OCI-M2 (cell line): ENCODE data around the gene ZBTB7A.

Experiments used
- DNase-seq: peaks from one replicate; lab custom pipeline; 2025; ENCODE audit not compliant: unreplicated experiment; lab: John Stamatoyannopoulos, UW

The ZBTB7A gene

DNA sequence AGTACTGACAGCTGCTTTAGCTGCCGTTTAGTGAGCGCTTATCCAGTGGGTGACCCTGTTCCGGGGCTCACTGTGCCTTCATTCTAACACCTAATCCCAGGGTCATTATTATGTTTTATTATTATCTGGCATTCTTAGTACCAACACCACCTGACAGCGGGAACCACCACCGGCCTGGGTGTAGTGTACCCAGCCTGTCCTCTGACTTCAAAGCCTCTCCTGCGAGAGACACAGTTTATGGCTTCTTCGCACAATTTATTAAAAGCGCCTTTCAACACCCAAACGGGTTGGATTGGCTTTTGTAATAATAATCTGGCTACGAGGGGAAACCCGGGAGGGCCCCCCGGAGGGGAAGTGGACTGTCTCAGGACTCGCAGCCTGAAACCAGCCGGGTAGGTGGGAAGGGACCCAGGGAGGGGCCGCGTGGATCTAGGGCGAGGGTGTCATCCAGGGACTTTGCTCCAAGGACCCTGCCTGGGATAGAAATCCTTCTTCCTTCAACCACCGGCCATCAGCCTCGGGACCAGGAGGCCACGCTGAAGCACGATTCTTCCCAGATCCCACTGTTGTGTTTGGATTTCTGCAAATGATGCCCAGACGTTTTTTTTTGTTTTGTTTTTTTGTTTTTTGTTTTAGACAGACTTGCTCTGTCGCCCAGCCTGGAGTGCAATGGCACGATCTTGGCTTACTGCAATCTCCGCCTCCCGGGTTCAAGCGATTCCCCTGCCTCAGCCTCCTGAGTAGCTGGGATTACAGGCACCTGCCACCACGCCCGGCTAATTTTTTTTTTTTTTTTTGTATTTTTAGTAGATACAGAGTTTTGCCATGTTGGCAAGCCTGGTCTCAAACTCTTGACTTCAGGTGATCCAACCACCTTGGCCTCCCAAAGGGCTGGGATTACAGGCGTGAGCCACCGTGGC lies 1.6 kb upstream of the ZBTB7A start:
- no peak for DNase-seq

DNA sequence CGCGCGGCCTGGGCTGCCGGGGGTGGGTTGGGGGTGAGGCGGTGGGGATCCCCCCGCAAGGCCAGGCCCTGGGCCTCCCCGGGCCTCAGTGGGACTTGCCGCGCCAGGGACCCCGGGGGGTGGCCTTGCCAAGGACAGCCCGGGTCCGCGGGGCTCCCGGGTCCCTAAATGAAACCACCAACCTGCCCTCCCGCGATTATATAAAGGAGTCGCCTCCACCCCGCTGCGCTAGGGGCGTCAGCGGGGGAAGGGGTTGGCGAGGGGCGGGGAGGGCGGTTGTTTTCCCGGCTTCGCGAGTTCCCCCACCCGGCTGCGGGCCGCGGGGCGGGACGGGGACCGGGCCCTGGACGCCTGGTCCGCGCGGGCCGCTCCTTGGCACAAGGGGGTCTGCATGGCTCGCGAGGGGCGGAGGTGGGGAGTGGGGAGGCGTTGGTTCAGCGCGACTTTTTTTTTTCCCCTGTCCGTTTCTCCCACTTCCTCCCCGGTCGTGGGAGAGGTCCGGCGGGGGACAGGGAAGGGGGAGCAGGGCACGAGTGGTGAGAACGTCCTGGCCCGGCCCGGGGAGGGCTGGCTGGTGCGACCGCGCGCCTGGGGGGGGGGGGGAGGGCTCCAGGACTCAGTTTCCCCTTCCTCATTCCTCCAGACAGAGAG lies 822 bp upstream of the ZBTB7A start:
- no peak for DNase-seq

DNA sequence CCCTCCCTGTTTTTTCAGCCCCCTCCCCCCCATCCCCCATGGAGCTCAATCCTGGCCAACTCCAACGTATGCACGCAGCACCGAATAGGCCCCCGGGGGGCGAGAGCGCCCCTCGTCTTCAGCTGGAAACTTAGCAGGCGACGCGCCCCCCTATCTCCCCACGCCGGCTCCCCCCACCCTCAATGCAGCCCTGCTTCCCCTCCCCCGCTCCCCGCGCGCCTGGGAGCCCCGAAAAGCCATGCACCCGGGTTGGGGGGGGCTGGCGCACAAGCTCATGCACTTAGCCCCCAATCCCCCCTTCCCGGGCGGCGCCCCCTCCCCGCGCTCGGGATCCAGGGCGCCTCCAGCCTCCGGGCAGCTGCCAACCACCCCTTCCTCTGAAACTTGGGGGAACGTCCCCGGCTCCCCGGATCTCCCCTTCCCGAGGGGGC lies 508 bp downstream of the ZBTB7A start:
- DNase-seq = no peak

DNA sequence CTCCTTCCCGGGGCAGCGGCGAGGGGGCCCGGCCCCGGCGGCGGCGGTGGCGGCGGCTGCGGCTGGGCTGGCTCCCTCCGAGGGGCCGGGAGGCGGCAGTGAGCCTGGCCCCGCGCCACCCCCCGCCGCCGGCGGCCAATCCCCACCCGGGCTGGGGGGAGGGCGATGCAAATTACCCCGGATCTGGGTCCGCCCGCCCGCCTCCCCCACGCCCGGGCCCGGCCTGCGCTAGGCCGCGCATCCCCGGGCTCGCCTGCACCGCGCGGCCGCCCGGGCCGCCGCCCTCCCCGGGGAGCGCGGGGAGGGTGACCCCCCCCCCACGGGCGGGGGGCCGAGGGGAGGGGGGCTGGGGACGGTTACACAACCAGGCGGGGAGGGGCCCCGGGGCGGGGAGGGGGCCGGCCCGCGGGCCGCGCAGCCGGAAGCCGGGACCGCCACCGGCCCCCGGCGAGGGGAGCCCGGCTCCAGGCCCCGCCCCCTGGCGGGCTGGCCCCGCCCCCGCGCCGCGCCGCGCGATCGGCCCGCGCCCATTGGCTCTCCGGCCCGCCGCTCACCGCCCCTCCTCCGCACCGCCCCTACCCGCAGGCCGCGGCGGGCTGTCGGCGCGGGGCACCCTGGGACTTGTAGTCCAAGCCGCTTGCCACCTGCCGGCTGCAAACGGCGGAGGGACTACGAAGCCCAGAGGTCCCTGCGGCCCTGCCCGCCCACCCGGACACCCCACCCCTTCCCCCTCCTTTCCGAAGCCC lies 1.1 kb downstream of the ZBTB7A start:
- DNase-seq = no peak

DNA sequence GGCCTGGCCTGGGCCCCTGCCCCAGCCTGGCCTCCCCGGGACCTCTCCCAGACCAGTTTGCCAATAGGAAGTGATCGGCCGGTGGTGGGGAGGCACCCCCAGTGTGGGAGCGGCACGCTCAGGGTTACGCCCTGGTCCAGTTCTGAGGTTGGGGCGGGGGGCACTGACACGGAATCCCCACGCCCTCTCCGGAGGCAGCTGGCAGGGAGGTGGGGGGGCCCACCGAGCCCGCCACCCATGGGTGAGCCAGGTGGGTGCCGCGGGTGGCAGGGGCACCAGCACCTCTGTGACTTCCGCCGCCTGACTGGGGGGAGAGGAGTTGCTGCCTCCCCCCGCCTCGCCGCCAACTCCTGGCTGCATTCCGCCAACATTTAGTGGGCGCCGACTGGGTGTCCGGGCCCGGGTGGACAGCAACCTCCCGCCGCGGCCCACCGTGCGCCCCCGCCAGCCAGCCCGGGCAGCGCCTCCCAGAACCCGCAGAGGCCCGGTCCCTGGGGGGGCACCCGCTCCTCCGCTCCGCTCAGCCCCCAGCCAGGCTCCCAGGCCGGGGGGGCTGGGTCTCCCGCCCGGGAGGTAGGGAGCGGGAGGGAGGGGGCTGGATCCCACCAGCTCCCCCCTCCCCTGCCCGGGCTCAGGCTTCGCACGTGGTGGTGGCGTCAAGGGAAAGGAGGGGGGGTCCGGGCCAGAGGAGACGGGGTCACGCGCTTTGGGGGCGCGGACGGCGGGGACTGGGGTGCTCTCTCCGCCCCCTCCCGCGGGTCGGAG lies 2.0 kb downstream of the ZBTB7A start:
- no peak for DNase-seq

DNA sequence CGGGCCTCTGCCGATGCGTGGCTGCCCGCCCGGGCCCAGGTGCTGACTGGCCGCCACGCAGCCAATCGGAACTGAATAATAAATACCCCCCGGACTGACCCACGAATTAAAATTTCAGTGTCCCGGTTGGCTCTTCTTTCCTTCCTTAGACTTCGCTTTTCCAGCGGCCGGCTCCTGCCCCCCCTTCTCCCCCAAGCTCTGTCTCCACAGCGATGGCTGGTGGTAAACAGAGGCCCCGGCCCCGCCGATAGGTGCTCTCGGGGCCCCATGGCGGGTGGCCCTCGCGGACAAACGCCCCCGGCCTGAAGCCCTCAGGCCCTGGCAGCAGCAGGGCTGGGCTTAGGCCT lies 2.6 kb downstream of the ZBTB7A start:
- no peak for DNase-seq

DNA sequence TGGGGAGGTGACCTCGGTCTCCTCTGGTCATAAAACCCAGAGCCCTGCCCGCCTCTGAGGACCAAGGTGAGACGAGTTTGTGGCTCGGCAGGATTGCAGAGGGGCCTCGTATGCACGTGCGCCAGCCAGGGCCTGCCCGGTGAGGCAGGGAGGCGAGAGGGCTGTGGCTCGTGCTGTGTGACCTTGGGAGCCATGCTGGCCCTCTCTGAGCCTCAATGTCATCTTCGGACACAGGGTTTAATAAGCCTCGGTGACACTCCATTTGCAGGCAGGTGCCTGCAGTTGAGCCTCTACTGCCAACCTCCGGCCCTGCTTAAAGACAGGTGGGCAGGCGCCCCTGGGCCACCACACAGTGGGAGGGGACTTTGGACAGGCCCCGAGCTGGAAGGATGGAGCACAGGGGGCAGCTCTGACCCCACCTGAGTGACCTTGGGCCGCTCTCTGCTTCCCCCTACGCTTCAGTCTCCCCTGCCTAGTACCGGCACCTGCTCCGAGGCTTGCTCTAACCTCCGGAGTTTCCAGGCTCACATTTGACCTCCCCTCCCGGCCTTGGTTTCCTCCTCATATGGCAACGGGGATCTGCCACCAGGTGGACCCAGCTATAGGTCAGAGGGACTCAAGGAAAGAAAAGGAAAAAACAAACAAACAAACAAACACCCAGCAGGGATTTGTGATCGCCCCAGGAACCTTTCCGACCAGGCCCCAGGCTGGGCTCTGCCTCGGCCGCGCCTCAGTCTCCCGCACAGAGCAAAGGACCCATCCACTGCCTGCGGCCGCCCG lies 3.1 kb downstream of the ZBTB7A start:
- no peak for DNase-seq

DNA sequence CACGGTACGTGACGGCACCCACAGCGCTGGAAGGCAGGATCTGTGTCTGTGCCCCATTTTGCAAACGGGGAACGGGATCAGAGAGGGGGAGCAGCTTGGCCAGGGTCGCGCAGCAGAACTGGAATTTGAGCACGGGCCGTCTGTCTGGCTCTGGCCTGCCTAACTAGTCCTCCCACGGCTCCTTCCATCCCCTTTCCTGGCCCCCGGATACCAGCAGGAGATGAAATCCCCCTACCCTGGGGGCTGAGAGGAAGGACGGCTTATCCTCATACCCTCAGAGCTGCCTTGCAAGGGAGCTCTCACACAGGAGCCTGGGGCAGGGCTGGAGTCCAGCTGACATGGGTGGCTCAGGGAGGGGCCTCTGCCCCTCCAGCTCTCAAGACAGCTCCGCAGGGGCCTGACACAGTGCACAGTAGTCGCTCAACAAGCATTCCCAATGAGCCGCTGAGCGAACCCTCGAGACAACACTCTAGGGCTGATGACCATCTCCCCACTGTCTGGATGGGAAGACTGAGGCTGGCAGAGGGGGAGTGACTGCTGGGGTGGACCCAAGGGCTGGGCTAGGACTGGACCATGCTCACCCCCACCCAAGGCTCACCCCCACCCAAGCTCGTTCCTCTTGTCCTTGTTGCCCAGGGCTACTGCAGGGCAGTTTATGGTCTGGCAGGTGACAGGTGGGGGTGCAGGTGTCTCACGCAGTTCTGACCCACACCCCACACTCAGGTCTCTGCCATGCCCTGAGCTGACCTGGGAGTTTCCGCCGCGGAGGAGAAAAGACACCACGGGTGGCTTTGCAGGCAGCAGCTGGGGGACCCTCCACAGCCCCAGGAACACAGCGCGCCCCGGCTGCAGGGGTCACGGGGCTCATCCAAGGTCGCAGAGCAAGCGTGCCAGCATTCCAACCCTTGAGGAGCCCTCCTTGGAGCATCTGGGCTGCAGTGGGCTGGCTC lies 4.0 kb downstream of the ZBTB7A start:
- no peak for DNase-seq

DNA sequence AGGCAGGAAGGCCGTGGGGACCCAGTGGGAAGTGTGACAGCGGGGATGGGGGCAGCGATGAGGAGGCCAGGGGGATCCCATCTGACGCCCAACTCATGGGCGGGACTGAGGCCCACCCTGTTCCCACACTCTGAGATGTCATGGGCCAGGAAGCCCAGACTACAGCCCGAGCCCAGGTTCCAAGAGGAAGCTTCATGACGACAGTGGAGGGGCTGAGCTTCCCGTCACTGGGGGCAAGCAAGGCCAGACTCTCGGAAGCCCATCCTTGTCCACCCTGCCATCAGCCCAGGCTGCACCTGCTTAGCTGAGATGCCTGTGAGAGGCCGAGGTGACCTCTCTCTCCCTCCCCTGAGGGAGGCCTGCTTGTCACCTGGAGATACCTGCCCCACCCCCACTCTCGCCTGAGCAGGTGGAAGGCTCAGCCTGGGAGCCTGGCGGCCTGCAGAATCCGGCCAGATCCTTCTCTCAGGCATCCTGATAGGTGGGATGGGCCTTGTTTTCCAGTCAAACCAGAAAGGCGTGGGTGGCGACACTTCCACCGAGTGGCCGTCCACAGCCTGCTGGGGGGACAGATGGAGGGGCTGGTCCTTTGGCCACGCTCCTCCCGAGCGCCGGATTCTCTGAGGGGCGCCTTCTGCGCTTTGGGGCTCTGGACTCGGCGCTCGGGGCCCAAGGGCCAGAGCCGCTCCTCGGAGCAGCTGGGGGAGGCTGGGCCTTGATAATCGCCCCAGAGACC lies 4.8 kb downstream of the ZBTB7A start:
- DNase-seq = no peak

DNA sequence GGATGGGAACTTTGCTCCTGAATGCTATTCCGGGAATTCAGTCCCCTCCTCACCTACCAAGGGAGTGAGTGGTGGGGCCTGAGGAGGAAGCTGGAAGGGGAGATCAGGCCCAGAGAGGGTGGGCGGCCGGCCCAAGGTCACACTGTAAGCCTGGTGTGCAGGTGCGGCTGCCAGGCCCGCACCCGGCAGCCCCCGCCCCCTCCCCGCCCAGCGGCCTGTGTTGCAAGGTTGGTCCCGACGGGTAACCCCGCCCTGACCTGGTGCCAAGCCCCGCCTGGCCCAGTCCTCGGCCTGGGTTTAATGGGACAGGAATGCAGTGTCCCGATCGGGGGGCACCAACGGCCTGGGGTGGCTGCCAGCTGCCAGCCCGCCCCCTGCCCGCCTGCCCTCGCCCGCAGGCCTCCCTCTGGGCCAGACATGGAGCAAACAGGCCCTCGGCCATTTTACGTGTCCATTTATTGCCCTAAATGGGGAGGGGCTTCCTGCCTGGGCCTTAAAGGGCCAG lies 5.5 kb downstream of the ZBTB7A start:
- DNase-seq = no peak

DNA sequence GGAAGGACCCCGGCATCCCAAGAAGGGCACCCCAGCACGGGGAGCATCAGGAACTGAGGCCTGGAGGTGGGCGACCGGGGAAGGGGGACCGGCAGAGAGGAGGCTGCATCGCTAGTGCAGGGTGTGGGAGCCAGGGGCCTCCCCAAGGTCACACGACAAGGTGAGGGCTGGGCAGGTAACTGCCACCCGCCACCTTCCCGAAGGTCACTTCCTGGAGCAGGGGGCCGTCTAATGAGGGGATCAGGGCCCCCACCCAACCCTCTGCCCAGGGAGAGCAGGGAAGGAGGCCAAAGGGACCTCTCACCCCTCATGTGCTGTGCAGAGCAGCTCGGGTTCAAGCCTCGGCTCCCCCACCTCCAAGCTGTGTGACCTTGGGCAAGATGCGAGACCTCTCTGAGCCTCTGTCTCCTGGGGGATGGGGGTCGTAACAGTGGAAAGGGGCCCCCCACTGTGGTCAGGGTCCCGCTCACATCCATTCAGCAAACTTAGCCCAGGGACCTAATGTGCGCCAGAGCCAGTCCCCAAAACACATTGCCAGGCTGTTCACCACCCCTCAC lies 6.0 kb downstream of the ZBTB7A start:
- DNase-seq = no peak

DNA sequence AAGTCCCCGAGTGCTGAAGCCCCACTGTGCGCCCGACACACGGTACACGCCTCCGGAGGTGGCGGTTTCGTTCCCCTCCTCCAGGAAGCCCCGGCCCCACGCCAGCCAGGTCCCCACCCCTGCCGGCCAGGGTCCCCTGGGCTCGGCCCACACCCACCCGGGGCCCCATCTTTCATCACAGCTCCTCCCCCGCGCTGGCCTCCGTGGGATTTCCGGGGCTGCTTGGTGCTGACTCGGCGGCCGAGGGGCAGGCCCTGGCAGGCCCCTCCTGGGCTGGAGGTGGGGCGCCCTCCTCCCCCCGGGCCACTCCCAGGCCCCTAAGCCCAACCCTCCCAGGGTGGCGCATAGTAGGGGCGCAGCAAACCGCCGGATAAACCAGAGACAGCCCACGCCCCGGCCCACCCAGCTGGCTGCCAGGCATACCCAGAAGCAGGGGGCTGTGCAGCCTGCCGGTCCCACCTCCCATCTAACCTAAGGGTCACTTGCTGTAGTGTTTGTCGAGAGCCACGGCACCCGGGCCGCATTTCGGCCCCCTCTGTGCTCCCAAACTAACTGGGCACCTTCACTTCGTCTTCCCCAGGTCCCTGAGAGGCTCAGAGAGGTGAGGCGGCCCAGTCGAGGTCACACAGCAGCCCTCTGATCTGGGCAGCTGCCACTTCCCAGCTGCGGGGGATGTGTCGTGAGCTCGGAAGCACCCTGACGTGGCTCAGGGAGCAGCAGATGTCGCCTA lies 6.6 kb downstream of the ZBTB7A start:
- DNase-seq = no peak

DNA sequence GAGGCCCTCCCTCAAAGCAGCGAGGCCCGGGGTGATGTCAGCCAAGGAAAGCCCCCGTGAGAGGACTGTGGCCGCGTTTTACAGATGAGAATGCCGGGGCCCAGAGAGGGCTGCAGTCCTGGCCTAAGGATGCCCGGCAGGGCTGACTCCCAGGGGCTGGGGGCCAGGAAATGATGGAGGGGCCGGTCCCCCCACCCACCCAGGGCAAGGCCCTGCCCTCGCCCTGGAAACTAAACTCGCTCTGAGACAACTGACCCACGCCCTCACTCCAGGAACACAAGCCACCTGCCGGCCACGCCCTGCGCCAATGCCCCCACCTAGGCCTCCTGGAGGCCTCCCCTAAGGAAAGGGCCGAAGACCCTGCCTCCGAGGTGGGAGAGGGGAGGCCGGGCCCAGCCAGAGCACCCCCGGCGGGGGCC lies 7.2 kb downstream of the ZBTB7A start:
- DNase-seq = no peak

DNA sequence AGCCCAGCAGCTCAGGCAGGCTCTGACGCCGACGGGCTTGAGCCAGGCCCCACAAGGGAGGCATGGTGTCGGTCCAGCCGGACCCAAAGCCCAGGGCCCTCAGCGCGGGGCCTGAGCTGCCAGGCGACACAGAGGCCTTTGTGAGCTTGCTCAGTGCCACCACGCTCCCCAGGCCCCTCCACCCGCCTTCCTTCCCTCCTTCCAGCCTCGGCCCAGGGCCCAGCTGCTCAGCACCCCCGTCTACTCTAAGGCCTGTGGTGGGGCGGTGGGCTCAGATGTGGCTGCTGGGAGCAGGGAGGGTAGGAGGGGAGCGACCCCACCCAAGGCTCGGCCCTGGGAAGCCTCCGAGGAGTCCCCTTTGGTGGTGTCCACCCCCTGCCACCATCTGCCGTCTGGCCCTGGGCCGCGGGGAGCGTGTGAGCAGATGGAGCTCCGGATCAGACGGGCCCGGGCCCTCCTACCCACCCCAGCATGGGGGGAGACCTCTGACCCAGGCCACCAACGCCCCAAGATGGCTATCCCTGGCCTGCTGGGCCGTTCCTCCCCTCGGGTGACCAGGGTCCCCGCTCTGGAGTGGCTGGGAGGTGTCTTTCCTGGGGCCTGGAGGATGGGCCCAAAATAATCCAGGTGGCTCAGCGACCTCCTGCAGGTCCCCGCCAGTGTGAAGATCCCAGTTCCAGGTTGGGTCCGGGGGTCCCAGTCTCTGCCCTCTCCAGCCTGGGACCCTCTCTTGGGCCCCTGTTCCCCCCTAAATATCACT lies 7.8 kb downstream of the ZBTB7A start:
- no peak for DNase-seq

DNA sequence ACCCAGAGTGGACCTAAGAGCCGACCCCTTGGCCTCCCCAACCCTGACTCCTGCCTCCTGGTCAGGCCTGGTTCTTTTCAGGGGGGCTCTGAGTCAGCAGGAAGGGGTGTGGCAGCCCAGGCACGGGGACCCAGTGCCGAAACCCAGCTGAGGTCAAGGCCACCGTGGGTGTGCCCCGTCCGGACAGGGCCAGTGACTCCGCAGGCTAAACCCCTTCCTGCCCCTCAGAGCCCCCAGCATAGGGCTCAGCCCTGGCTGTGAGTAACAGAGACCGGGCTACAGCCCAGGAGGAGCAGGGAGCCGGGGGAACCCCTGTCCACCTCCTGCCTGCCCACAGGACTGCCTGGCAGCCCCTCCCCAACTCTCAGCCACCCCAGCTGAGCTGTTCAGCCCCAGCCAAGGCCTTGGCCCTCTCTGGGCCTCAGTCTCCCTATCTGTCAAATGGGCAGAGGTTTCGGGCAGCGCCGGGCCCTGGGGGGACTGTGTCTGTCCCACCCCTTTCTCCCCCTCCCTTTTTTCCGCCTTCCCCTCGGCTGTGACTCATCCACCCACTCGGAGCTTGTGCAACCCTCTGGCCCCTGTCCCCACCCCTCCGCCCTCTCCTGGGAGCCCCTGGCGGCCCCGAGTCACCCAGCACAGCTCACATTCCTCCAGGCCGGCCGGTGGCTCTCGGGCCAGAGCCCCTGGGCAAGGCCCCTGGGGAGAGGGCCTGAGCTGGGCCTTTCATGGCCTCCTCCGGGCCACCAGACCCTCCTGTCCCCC lies 8.6 kb downstream of the ZBTB7A start:
- DNase-seq = no peak

DNA sequence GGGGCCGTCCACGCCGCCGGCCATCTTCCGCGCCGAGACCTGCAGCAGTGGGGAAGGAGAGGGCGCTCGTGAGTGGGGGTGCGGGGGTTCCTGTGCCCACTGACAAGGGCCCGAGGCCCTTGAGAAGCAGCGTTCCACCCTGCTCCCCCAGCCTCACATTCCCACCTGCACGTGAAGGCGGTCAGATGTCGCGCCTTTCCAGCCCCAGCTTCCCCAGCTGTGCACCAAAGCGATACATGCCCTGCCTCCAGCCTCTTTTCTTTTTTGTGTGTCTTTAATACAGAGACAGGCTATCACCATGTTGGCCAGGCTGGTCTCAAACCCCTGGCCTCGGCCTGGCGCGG lies 11.5 kb downstream of the ZBTB7A start:
- DNase-seq = no peak
